C4-2B (cell line): ENCODE data around the gene HOXC11.

Experiments
- CTCF ChIP-seq: fragments of 450-650 bp; conservative IDR thresholded peaks from 2 replicates; pipeline ENCODE4 v1.5.1; 2017; ENCODE audit warnings: mild to moderate bottlenecking
- ZFX ChIP-seq: fragments of 450-650 bp; IDR thresholded peaks from 2 replicates; pipeline ENCODE4 v1.6.1; 2017

GRCh38 chr12:53961025-53961761 is 11.7 kb upstream of the HOXC11 start:
- TF ChIP-seq CTCF (no peak), ZFX (no peak)
